ENCODE measurements around the gene UBE2V1. TPM values are rescaled to one million over a fixed set of nuclear protein-coding genes. Genes with fewer than 3 reads are reported as not detected.

UBE2V1 gene
- total RNA-seq, 1 donor from 2014 or later = 83.2 TPM

DNA sequence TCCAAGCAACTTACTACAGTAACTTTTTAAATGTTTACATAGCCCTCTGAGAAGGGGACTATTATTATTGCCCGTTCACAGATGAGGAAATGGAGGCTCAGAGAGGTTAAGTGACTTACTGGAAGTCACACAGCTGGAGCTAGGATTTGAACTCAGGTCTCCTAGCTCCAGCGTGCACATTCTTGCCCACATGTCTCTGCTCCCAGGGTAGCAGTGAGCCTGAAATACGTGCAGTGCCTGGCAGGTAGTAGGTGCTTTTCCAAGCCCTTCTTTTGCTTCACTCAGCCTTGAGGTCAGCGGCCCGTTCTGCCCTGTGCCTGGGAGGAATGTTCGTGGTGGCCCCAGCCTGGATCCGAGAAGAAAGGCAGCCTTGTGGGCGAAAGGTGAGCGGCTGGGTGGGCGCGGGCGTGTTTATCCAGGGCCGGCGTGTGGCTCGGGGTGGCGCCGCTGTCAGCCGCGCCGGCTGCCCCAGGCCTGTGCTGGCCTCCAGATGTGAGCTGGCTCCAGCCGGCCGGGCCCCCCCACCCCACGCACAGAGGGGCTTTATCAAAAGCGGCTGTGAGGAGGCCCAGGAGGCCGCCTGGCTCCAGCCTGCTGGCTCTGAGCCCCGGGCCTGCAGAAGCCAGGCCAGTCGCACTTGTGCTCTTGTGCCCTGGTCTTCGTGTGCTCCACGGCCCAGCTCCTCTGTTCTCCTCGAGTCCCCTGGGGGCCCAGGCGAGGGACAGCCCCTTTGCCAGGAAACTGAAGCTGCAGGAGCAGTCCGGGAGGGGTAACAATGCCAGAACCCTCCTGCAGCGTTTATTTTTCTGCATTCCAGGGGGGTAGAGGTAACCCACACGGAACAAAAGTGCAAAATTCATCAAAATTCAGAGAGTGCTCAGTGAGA, 58.1 kb downstream of the UBE2V1 start:
- Histone ChIP-seq H3K27ac (no peak overlapping the region), H3K4me3 (no peak overlapping the region), H3K36me3 (no peaks in the 10 kb centered on the region), H3K4me1 (peaks cover 2% of the 10 kb centered on the region), H3K9me3 (no peaks in the 10 kb centered on the region), H3K27me3 (no peaks in the 10 kb centered on the region)
- DNase-seq (no peak), ATAC-seq (peak; percentile 18)
- intact Hi-C loops (cut with DNase I) = no loop called here
- TF ChIP-seq CTCF (IDR thresholded peaks at IDR 0.05) = no peak

DNA sequence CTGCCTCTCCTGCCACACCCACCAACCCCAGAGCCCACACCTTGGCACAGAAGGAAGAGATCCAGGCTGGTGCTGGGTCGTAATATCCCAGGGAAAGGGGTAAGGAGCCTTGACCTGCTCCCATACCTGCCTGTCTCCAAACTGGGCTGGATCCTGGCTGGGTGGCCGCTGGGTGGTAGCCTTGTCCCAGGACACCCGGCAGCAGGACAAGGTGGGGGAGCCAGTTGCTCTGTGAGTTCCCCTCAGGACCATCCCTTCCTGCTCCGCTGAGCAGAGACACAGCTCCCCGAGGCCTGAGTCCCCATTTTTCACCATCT, 58.8 kb downstream of the UBE2V1 start:
- no peaks in the 10 kb centered on the region for H3K9me3 ChIP-seq
- ATAC-seq = no peak
- H3K4me1 ChIP-seq = peaks cover 2% of the 10 kb centered on the region
- no peak overlapping the region for H3K4me3 ChIP-seq
- intact Hi-C loops (cut with DNase I) = no loop called here
- no peak for DNase-seq
- no peak overlapping the region for H3K27ac ChIP-seq
- no peaks in the 10 kb centered on the region for H3K27me3 ChIP-seq
- TF ChIP-seq CTCF (IDR thresholded peaks at IDR 0.05) = no peak
- no peaks in the 10 kb centered on the region for H3K36me3 ChIP-seq

DNA sequence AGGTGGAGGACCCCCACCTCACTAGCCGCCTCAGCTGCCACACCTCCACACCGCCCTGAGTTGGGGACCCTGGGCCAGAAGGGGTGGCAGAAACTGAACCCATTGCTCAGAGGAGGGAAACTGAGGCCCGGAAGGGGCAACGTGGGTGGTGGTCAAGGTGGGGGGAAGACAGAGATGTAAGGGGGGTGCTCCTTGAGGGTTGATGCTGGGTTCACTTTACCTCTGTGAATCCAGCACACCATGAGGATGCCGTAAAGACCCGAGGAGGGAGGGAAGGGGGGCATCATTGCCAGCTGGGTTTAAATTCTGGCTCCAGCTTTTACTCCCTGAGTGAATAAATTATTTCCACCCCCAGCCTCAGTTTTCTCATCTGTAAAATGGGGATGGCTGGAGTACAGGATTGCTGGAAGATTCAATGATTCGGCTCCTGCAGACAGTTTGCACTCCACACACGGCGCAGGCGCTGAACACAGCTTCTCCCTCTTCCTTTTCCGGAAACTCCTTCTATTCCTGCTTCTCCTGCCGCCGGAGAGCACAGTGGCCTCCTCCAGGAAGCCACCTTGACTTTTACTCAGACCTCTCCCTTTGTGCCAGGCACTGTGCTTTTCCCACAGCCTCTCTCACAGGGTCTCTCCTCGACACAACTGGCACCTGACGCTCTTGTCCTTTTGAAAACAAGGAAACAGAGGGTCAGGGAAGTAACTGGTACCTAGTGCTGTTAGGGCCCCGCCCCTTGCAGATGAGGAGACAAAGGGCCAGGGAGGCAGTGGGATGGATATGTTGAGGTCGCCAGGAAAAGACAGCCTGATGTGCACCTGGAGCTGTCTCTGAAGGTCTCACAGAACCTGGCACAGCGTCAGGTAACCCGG, 59.4 kb downstream of the UBE2V1 start:
- no peaks in the 10 kb centered on the region for H3K9me3 ChIP-seq
- ATAC-seq (no peak), DNase-seq (no peak)
- peaks cover 2% of the 10 kb centered on the region for H3K4me1 ChIP-seq
- H3K27ac ChIP-seq = no peak overlapping the region
- no peaks in the 10 kb centered on the region for H3K36me3 ChIP-seq
- intact Hi-C loops (cut with DNase I) = no loop called here
- no peak for TF ChIP-seq CTCF (IDR thresholded peaks at IDR 0.05)
- H3K4me3 ChIP-seq = no peak overlapping the region
- no peaks in the 10 kb centered on the region for H3K27me3 ChIP-seq

DNA sequence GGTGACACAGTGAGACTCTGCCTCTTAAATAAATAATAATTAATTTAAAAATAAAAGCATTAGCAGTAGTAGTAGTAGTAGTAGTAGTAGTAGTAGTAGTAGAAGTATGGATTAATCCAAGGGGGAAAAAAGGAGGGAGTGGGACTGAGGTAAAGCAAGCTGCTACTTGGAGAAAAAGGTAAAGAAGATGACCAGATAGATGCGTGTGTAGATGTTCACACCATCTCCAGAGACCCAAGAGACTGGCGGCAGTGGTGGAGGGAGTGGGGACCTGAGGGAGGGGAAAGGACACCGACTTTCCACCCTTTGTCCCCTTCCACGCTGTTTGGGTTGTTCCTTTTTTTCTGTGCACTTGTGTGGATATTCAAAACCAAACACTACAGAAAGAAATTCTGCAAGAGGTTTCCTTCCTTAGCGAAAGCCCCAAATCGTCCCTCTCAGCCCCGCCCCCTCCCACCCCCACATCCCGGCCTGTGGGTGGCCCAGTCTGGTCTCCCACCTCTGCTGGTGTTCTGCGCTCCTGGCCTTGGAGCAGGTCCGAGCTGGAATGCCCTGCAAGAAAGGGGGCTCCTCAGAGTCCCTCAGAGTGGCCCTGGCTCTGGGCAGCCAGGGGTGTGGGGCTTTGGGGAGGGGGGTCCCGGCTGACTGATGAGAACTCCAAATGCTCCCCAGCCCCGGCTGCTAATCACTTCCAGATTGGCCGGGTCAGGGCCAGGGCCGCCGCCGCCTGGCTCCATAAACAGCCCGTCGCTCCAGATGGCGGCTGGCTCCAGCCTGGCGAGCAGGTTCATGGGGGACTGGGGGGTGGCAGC, 60.2 kb downstream of the UBE2V1 start:
- Histone ChIP-seq H3K4me1 (peaks cover 9% of the 10 kb centered on the region), H3K36me3 (no peaks in the 10 kb centered on the region), H3K27me3 (no peaks in the 10 kb centered on the region), H3K27ac (no peak overlapping the region), H3K4me3 (no peak overlapping the region), H3K9me3 (no peaks in the 10 kb centered on the region)
- ATAC-seq (no peak), DNase-seq (no peak)
- intact Hi-C loops (cut with DNase I) = no loop called here
- no peak for TF ChIP-seq CTCF (IDR thresholded peaks at IDR 0.05)

GRCh38 chr20:50050660-50051308, 62.2 kb downstream of the UBE2V1 start:
- no peak overlapping the region for H3K27ac ChIP-seq
- intact Hi-C loops (cut with DNase I) = no loop called here
- H3K9me3 ChIP-seq = no peaks in the 10 kb centered on the region
- DNase-seq (no peak), ATAC-seq (no peak)
- no peaks in the 10 kb centered on the region for H3K36me3 ChIP-seq
- H3K27me3 ChIP-seq = no peaks in the 10 kb centered on the region
- no peak for TF ChIP-seq CTCF (IDR thresholded peaks at IDR 0.05)
- H3K4me3 ChIP-seq = no peak overlapping the region
- peaks cover 25% of the 10 kb centered on the region for H3K4me1 ChIP-seq

Data from upper lobe of right lung (tissue), 1 donor.